ENCODE data around the gene IL17RC.
A peak's percentile ranks its signal among the peaks of the same experiment; 100 is the strongest.
"Not testable (repeated sequence)": the region's sequence is repeated elsewhere in the genome, so short reads cannot be mapped to it uniquely, and the experiment has no call there.

IL17RC gene

GRCh38 chr3:9896755-9897407, 20.0 kb upstream of the IL17RC start:
- not testable (repeated sequence) for DNase-seq

DNA sequence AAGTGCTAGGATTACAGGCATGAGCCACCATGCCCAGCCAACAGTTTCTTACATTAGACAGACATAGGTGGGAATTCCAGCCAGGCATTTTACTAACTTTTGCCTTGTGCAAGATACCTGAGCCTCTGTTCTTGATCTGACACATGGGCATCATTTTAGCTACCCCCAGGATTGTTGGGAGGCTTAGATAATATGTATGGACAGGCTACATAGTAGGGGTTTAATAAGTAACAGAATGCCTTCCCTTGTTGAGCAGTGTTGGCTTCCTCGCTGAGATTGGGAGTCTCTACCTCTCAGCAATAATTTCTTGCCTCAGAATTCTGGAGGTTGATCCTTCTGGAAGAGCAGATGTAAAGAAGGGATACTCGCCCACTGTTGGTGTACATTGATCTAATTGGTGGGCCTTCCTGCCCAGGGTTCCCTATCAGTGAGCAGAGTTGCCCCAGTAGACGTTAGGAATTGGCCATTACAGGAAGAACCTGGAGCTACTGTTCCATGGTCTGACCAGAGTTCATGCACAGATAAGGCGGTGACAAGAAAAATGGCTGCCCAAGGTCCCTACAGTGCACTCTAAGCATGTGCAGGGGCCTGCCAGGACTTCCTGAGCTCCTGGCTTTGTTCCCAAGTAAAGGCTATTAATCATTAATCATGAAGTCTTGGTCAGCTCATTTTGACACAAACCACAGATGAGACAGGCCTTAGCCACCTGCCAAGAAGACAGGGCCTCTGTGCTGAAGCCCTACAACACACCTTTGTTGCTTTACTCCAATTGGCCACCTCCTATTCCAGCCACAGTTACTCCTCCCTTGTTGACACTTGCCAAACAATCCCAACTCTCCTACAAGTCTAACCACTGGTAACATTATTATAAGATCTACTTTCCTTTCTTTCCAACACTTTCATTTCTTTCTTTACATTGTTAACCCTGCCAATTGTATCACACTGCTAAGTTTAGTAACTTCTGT, 19.2 kb upstream of the IL17RC start:
- no peak for DNase-seq

- DNase-seq = no peak
These were observed 18.2 kb upstream of the IL17RC start for GRCh38 chr3:9898467-9899241.

DNA sequence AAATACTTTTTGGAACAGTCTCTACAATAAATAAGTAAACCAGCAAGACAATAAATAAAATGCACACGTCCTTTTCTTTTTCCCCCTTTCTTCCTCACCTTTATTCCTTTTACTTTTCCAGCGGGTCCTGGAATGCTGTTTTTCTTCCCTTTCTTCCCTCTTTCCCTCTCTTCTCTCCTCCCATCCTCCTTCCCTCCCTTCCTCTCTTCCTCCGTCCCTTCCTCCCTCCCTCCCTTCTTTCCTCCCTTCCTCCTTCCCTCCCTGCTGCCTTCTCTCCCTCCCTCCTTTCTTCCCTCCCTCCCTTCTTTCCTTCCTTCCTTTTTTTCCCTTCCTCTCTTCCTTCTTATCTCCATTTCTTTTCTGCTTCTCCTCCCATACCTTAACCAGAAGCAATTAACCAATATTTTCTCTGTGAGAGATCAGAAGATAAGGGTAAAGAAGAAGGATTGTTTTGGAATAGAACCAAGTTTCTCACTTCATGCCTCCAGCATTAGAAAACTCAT, 17.6 kb upstream of the IL17RC start:
- DNase-seq = no peak

DNA sequence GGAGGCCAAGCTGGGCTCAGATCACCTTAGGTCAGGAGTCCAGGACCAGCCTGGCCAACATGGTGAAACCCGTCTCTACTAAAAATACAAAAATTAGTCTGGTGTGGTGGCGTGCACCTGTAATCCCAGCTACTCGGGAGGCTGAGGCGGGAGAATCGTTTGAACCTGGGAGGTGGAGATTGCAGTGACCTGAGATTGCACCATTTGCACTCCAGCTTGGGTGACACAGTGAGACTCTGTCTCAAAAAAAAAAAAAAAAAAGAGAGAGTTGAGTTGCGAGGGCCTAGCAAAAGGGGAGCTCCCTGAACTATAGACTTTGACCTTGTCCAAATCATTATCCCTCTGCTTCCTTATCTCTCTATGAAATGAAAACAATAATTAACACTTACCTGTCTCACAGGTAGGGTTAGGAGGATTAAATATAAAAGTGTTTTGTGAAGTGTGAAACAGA, 15.9 kb upstream of the IL17RC start:
- not testable (repeated sequence) for DNase-seq

DNA sequence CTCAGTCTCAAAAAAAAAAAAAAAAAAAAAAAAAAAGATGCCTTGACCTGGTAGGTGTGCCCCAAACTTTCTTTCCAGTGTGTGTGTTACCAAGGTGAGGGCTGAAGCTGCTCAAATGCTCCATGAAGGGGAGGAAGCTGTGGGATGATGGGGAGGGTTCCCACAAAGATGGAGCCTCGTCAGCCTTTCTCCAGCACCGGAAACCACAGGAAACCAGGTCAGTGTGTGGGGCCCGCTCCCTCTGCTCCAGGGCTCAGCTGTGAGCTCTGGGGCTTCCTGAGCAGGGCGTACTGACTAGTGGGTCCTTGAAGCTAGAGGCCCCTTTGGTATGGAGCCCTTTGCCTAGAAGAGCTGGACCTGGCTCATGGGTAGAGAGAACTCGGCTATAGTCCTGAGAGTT, 14.9 kb upstream of the IL17RC start:
- peak in 1 of 5 donors; percentile 34 for DNase-seq

DNA sequence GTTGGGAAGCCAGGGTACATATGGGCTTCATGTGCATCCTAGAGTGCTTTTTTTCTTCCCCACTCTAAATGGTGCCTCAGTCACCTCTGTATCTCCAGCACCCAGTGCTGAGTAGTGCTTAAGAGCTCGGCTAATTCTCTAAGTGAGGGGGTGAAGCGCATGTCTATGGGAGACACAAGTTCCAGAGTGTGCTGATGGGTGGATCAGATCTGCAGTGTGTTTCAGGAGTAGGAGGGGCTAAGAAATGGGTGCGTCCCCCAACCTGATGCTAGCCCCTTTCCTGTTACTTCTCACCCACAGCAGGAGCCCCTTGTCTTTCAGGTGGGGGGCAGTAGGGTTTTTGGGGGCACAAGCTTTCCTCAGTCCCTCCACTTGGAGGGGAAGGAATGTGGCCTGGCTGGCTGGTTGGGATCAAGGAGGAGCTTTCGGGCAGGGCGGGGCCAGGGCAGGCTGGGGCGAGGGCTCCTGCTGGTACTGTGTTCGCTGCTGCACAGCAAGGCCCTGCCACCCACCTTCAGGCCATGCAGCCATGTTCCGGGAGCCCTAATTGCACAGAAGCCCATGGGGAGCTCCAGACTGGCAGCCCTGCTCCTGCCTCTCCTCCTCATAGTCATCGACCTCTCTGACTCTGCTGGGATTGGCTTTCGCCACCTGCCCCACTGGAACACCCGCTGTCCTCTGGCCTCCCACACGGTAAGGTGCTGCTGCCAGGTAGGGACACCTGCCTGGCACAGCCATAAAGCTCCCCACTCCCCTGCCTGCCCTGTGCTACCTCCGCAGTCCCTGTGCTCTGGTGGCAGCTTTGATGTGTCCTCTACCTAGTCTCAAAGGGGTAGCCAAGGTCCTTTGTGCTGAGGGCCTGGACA, 14.3 kb upstream of the IL17RC start, which contains the start of gene IL17RE:
TSS of gene IL17RE (plus strand) at position 477 of the 866 bp plus-strand sequence. CDS start at position 562, 85 bp downstream.
- DNase-seq = no peak

DNA sequence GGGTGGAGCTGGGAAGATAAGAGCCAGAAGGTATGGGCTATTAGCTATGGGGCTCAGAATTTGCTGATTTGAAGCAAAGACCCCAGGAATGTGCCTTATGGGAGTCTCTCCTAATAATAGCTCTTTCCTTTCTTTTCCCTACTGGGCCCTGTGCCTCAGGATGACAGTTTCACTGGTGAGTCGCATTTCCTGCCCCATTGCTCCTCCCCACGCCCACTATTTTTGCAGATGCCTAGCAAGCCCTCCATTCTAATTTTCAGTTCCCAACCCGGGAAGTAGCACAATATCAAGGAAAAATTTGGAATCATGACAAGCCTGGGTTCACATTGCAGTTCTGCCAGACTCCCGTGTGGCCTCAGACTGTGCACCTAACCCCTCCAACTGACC, 13.7 kb upstream of the IL17RC start:
- no peak for DNase-seq

- DNase-seq = no peak
These were observed 13.0 kb upstream of the IL17RC start for GRCh38 chr3:9903904-9904303.

GRCh38 chr3:9906480-9906879, 10.4 kb upstream of the IL17RC start:
- no peak for DNase-seq

GRCh38 chr3:9908286-9908685, 8.6 kb upstream of the IL17RC start:
- DNase-seq = no peak

DNA sequence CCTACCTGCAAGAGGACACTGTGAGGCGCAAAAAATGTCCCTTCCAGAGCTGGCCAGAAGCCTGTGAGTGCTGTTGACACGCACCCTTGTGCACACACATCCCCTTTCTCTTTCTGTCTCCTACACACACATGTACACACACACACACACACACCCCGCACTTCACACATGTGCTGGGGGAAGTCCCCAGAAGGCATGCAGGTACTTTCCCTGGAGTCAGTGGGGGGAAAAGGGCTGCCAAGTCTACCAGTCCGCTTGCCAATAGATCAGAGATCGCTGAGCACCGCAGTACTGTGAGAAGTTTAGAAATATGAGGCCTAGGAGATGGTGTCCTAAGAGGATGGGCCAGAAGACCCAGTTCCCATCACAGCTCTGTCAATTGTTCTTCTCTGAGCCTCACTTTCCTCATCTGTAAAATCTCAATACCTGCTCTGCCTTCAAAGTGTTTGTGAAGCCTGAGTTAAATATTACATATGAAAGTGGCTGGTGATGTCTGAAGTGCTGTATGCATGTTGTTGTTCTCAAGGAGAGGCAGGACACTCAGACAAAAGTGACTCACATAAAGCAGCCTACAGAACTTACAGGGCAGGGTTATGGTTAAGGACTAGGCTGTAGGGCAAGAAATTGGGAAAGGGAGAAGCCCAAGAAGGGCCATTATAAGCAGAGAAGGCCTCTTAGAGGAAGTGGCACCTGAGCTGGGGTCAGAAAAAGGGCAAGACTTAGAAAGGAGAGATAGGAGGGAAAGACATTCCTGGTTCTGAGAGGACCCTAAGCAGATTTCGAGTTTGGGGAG, 7.5 kb upstream of the IL17RC start:
- no peak for DNase-seq

GRCh38 chr3:9911863-9912262, 5.0 kb upstream of the IL17RC start:
- no peak for DNase-seq

DNA sequence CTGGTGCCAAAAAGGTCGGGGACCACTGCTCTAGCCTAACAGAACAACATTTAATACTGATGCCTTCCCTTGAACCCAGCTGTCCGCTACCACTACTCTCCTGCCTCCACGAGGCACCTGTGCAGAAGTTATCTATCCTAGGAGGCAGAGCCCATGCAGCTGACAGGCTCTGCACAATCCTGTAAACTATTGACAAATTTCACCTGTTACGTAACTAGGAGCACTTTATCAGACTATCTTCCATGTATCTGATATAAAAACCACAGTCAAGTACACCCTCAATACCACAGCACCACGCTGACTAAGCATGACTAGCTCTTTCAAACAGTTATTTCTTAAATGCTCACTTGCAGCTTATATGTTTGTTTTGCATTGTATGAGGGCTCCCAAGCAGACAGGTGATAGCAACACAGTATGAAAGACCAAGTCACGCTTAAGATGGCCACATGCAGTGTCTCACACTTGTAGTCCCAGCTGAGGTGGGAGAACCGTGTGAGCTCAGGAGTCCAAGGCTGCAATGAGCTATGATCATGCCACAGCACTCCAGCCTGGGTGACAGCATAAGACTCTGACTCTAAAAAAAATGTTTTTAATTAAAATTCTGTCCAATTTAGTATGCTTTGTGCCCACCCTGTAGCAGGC, 4.5 kb upstream of the IL17RC start:
- peak in 1 of 5 donors; percentile 9 for DNase-seq

- no peak for DNase-seq
These were observed 3.3 kb upstream of the IL17RC start for GRCh38 chr3:9913601-9914000.

- DNase-seq = no peak
These were observed 2.9 kb upstream of the IL17RC start for GRCh38 chr3:9914011-9914410.

DNA sequence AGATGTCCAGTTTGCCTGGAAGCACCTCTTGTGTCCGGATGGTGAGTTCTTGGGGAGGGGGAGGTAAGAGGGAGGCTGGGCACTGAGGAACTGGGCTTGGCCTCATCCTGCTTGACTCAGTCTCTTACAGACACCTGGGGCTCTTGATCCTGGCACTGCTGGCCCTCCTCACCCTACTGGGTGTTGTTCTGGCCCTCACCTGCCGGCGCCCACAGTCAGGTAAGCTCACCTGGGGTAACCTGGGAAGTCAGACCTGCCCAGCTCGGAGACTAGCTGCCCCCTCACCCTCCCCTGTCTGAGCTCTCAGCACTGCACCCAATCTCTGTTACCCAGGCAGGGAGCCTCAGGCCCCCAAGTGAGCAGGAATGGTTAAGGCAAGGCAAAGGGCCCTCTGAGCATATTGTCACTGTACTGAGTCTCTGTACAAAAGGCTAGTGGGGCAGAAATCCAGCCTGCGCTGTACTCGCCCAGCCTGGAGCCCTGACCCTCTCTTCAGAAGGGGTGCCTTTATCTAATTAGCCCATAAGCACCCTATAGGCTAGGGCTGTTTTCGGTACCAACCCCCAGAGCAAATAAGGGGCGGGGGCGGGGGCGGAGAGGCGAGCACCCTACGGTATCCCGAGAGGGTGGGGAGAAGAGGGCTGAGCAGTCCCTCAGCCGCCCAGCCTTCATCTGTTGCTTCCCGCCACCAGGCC, 2.2 kb upstream of the IL17RC start:
- DNase-seq = no peak

GRCh38 chr3:9915254-9916141, 1.4 kb upstream of the IL17RC start:
- DNase-seq = peak in 1 of 5 donors; percentile 35

GRCh38 chr3:9916346-9916733, 558 bp upstream of the IL17RC start:
- no peak for DNase-seq
